K562 (cell line): Measurements from ENCODE around the gene CRYGC. TPM values are rescaled to one million over a fixed set of nuclear protein-coding genes. Genes with fewer than 3 reads are reported as not detected.
"Not testable (repeated sequence)": the region's sequence is repeated elsewhere in the genome, so short reads cannot be mapped to it uniquely, and the experiment has no call there.

Source experiments
- ATAC-seq: fragments of 200-7000 bp; cut with Tn5 transposase; 3 replicates; pipeline ENCODE4 v1.9.1; 2020; ENCODE audit warnings: moderate library complexity
- BruUV-seq: library from RNA; stranded (reverse); fragments of 400-500 nt; replicated peaks from 2 replicates; lab custom pipeline; 2021; lab: Mats Ljungman, UMichigan
- CTCF ChIA-PET: fragments of 300-600 bp; formaldehyde crosslinking; extraction: SDS; loops from one replicate; lab custom pipeline; 2021; ENCODE audit warnings: low intra/inter-chr PET ratio; lab: Yijun Ruan, JAX
- POLR2A ChIA-PET: fragments of 300-600, 350-650 bp; sonication (Branson Sonifier 250); formaldehyde crosslinking; extraction: SDS; loops from one replicate; lab custom pipeline; 2021; ENCODE audit warnings: antibody characterized with exemption, inconsistent platforms; lab: Yijun Ruan, JAX
- DNase-seq, 4 experiments: peaks; one replicate each; pipeline versions ENCODE4 v3.0.0 to v3.0.0-alpha.2; 2011 to 2018; ENCODE audit warnings: low spot score in 3 of 4, mixed read lengths in 3 of 4; ENCODE audit errors: extremely low read depth in 1 of 4
- FAIRE-seq: peaks from 2 replicates; lab custom pipeline; 2011; peaks lifted over from hg19 to GRCh38; lab: Jason Lieb, UNC
- H2AFZ ChIP-seq: 2 replicates; pipeline ENCODE4 v1.6.0; 2011; ENCODE audit warnings: low read depth, low read length, control low read depth, inconsistent platforms
- H3K27ac ChIP-seq: fragments of 200-600 bp; 3 replicates; pipeline ENCODE4 v1.8.0; 2011; ENCODE audit warnings: low read depth, mild to moderate bottlenecking, control low read depth, inconsistent platforms, low read length, moderate library complexity, mixed read lengths; ENCODE audit errors: extremely low read depth
- H3K27me3 ChIP-seq, 2 experiments: fragments of 300-600 bp in 1 of 2; 2 replicates in 1 of 2; 3 replicates in 1 of 2; pipeline versions ENCODE4 v1.6.0 to v1.8.0; 2011; ENCODE audit warnings: inconsistent platforms in 2 of 2, low read length in 2 of 2, mild to moderate bottlenecking in 1 of 2, mixed read lengths in 1 of 2, moderate library complexity in 1 of 2; ENCODE audit not compliant: control insufficient read depth in 2 of 2, insufficient read depth in 2 of 2
- H3K36me3 ChIP-seq: fragments of 300-600 bp; 3 replicates; pipeline ENCODE4 v1.8.0; 2011; ENCODE audit warnings: mild to moderate bottlenecking, low read length, inconsistent platforms; ENCODE audit not compliant: control insufficient read depth, insufficient read depth
- H3K4me1 ChIP-seq, 2 experiments: fragments of 200-600 bp in 1 of 2; replicated peaks in 1 of 2; 2 replicates in 1 of 2; 3 replicates in 1 of 2; pipeline versions ENCODE4 v1.5.1 to v1.8.0; 2011; ENCODE audit warnings: inconsistent platforms in 2 of 2, low read length in 2 of 2, mild to moderate bottlenecking in 1 of 2, mixed read lengths in 1 of 2, moderate library complexity in 1 of 2; ENCODE audit not compliant: control insufficient read depth in 2 of 2, insufficient read depth in 2 of 2
- H3K4me2 ChIP-seq: 2 replicates; pipeline ENCODE4 v1.6.1; 2011; ENCODE audit warnings: low read length, control low read depth, inconsistent platforms, mixed read lengths; ENCODE audit not compliant: insufficient read depth
- H3K4me3 ChIP-seq: fragments of 200-600 bp; sonication (generic), shearing (Covaris generic); 2 replicates; pipeline ENCODE4 v1.5.1; 2016; ENCODE audit warnings: control low read depth, inconsistent platforms
- H3K79me2 ChIP-seq: fragments of 200-600 bp; 3 replicates; pipeline ENCODE4 v1.8.0; 2011; ENCODE audit warnings: low read length, inconsistent platforms; ENCODE audit not compliant: control insufficient read depth, insufficient read depth
- H3K9ac ChIP-seq, 2 experiments: 2 replicates each; pipeline versions ENCODE4 v1.6.0 to v1.6.1; 2011; ENCODE audit warnings: low read depth in 2 of 2, low read length in 2 of 2, control low read depth in 1 of 2, inconsistent platforms in 1 of 2, mild to moderate bottlenecking in 1 of 2, mixed read lengths in 1 of 2; ENCODE audit not compliant: insufficient read depth in 1 of 2
- H3K9me1 ChIP-seq: one replicate; pipeline ENCODE4 v1.6.0; 2011; ENCODE audit warnings: inconsistent platforms, mild to moderate bottlenecking, low read length, moderate library complexity; ENCODE audit not compliant: control insufficient read depth, insufficient read depth
- H3K9me3 ChIP-seq: replicated peaks from 2 replicates; pipeline ENCODE4 v1.5.1; 2011; ENCODE audit warnings: low read depth, low read length, inconsistent platforms; ENCODE audit not compliant: control insufficient read depth, insufficient read depth
- H4K20me1 ChIP-seq: replicated peaks from 2 replicates; pipeline ENCODE4 v1.6.1; 2011; ENCODE audit warnings: low read length, inconsistent platforms, mixed read lengths; ENCODE audit not compliant: control insufficient read depth, insufficient read depth
- DACH1 ChIP-seq: fragments of 450-650 bp; IDR thresholded peaks from 2 replicates; pipeline ENCODE4 v1.6.1; 2018; ENCODE audit not compliant: partially characterized antibody
- HNRNPUL1 ChIP-seq: fragments of 200-400 bp; formaldehyde crosslinking; IDR thresholded peaks from 2 replicates; pipeline ENCODE4 v1.6.1; 2017; ENCODE audit warnings: low read length
- KLF13 ChIP-seq: fragments of 450-650 bp; IDR thresholded peaks from 2 replicates; pipeline ENCODE4 v1.6.1; 2016; ENCODE audit warnings: missing genetic modification characterization, low read depth, mild to moderate bottlenecking, missing compliant biosample characterization, moderate library complexity, borderline replicate concordance
- NCOA2 ChIP-seq, 2 experiments: fragments of 450-650 bp; IDR thresholded peaks; 2 replicates each; pipeline ENCODE4 v1.6.1; 2018; ENCODE audit warnings: mild to moderate bottlenecking in 2 of 2, moderate library complexity in 1 of 2; ENCODE audit not compliant: partially characterized antibody in 2 of 2
- PRMT5 ChIP-seq: sonication (generic); formaldehyde crosslinking; IDR thresholded peaks from 2 replicates; pipeline ENCODE4 v1.5.0; 2020; ENCODE audit warnings: missing genetic modification reagents
- TEAD1 ChIP-seq, 2 experiments: fragments of 450-650 bp in 1 of 2; sonication (generic) in 1 of 2; formaldehyde crosslinking; IDR thresholded peaks; 2 replicates each; pipeline versions ENCODE4 v1.4.0 to v1.8.0; 2020 to 2022; ENCODE audit warnings: mild to moderate bottlenecking in 2 of 2, missing genetic modification reagents in 1 of 2
- ZNF165 ChIP-seq: fragments of 250-450 bp; sonication (Bioruptor Pico); IDR thresholded peaks from 2 replicates; pipeline ENCODE4 v1.4.0; 2020; ENCODE audit warnings: borderline replicate concordance
- ZNF24 ChIP-seq: fragments of 450-650 bp; IDR thresholded peaks from 2 replicates; pipeline ENCODE4 v1.6.1; 2016
- ZNF263 ChIP-seq: sonication (generic); formaldehyde crosslinking; IDR thresholded peaks from 2 replicates; pipeline ENCODE4 v1.8.0; 2022; ENCODE audit warnings: mild to moderate bottlenecking, missing genetic modification reagents, borderline replicate concordance
- ZNF586 ChIP-seq: fragments of 450-650 bp; formaldehyde crosslinking; conservative IDR thresholded peaks from 2 replicates; pipeline ENCODE4 v1.4.0; 2020; ENCODE audit warnings: mild to moderate bottlenecking, moderate library complexity
- ZNF717 ChIP-seq: fragments of 250-450 bp; sonication (Bioruptor Pico); IDR thresholded peaks from 2 replicates; pipeline ENCODE4 v1.5.0; 2021
- WGBS: fragments of 100-300 bp; shearing (Covaris generic); methylation state at CpG from one replicate; pipeline ENCODE4 v1.1.6; 2016; ENCODE audit warnings: low coverage, mixed read lengths; ENCODE audit not compliant: insufficient coverage; ENCODE audit errors: missing lambda C conversion rate; 5-methylcytosine and 5-hydroxymethylcytosine counted together
- in situ Hi-C: fragments of 300-500 bp; cut with MboI; formaldehyde crosslinking; loops from 4 replicates; pipeline ENCODE4 v1.15.0; 2018; ENCODE audit warnings: inconsistent platforms, mixed read lengths
- intact Hi-C: fragments of 100-400 bp; cut with micrococcal nuclease; formaldehyde crosslinking; loops from 2 replicates; pipeline ENCODE4 v1.14.2; 2022
- polyA plus RNA-seq, 8 experiments: library from polyadenylated mRNA; depleted of rRNA in 4 of 8; stranded (reverse) in 5 of 8; unstranded in 3 of 8; fragments of >200 nt; fragmentation: Nextera tagmentation in 2 of 8; fragmentation: Illumina TruSeq in 1 of 8; extraction: Ambion mirVana in 2 of 8; extraction: Trizol in 1 of 8; gene quantifications; 2 replicates each; pipeline versions ENCODE4 v1.2.1 to v1.2.3, GENCODE V29; 2011 to 2014; ENCODE audit warnings: inconsistent platforms in 1 of 8, missing spikeins in 1 of 8
- total RNA-seq, 7 experiments: library from RNA; depleted of rRNA in 6 of 7; stranded (reverse); fragments of >200 nt in 6 of 7; fragmentation: Illumina TruSeq in 2 of 7; extraction: Trizol in 2 of 7; gene quantifications; 2 replicates each; pipeline versions ENCODE4 v1.2.1 to v1.2.3, GENCODE V29; 2011 to 2021; ENCODE audit warnings: low replicate concordance in 1 of 7

The CRYGC gene
- total and polyA plus RNA-seq, 9 of the 15 experiments (the other 6 are each of a cell fraction or from before 2014, with no cell fraction given) = not detected

DNA sequence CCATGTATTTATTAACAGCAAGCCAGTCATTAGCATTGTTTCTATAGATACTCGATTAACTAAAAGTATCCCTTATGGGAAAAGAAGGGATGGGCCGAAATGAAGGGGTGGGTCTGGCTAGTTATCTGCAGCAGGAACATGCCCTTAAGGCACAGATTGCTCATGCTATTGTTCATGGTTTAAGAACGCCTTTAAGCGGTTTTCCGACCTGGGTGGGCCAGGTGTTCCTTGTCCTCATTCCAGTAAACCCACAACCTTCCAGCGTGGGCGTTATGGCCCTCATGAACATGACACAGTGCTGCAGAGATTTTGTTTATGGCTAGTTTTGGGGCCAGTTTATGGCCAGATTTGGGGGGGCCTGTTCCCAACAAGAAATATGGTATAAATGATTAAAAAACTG lies 8.7 kb upstream of the CRYGC start:
- H3K4me1 ChIP-seq, H3K4me2 ChIP-seq, FAIRE-seq, POLR2A ChIA-PET, DNase-seq, H3K36me3 ChIP-seq, H3K27me3 ChIP-seq, BruUV-seq, CTCF ChIA-PET, in situ Hi-C loops, H3K9ac ChIP-seq, H3K9me1 ChIP-seq, H2AFZ ChIP-seq, H3K4me3 ChIP-seq, ATAC-seq, H4K20me1 ChIP-seq, H3K27ac ChIP-seq, H3K9me3 ChIP-seq, intact Hi-C loops, H3K79me2 ChIP-seq: not testable (repeated sequence)
- WGBS = 28% methylated on average over 7 of the region's 7 CpGs

- POLR2A ChIA-PET = no interaction called here
- no peaks in the 10 kb centered on the region for H3K9me1 ChIP-seq
- H3K9me3 ChIP-seq = no peaks in the 10 kb centered on the region
- in situ Hi-C loops (no loop called here), intact Hi-C loops (no loop called here)
- H4K20me1 ChIP-seq = no peaks in the 10 kb centered on the region
- no peak for DNase-seq
- no peaks in the 10 kb centered on the region for H3K27me3 ChIP-seq
- 17% methylated on average over 2 of the region's 2 CpGs for whole genome bisulfite sequencing
- no peak for TF ChIP-seq HNRNPUL1
- no peak for TF ChIP-seq NCOA2 (IDR thresholded peaks at IDR 0.05; ENCODE audit: partially characterized antibody in 2 of 2)
- TF ChIP-seq ZNF165 (CRISPR knock-in tag) = no peak
- TF ChIP-seq TEAD1 (CRISPR knock-in tag; IDR thresholded peaks at IDR 0.05) = no peak
- TF ChIP-seq ZNF263 (CRISPR knock-in tag) = no peak
- no peak for TF ChIP-seq ZNF717 (CRISPR knock-in tag)
- no peak for TF ChIP-seq DACH1
- TF ChIP-seq PRMT5 (CRISPR knock-in tag) = no peak
- no peak for TF ChIP-seq ZNF586 (CRISPR knock-in tag)
- no peak for TF ChIP-seq ZNF24
- no peak for TF ChIP-seq KLF13 (tag)
- H3K4me3 ChIP-seq = no peak overlapping the region
- H3K79me2 ChIP-seq = no peaks in the 10 kb centered on the region
- CTCF ChIA-PET = no interaction called here
- H3K9ac ChIP-seq = no peak overlapping the region
- no peaks in the 10 kb centered on the region for H3K36me3 ChIP-seq
- no peak overlapping the region for H3K27ac ChIP-seq
- no peak for FAIRE-seq
- H2AFZ ChIP-seq = no peak overlapping the region
- ATAC-seq = no peak
- no peak overlapping the region for H3K4me2 ChIP-seq
- no peaks in the 10 kb centered on the region for H3K4me1 ChIP-seq
- no TSS peak for BruUV-seq
Measured at GRCh38 chr2:208136716-208137094, 7.1 kb upstream of the CRYGC start.
